GM18870 (cell line): ENCODE data around the gene CGNL1.

Experiments used
- ATAC-seq: cut with Tn5 transposase; IDR thresholded peaks from one replicate; pipeline ENCODE4 v1.9.1; 2021; ENCODE audit warnings: moderate library complexity; ENCODE audit not compliant: unreplicated experiment

CGNL1 gene

GRCh38 chr15:57518779-57519405, 142.6 kb downstream of the CGNL1 start:
- ATAC-seq, result no peak

DNA sequence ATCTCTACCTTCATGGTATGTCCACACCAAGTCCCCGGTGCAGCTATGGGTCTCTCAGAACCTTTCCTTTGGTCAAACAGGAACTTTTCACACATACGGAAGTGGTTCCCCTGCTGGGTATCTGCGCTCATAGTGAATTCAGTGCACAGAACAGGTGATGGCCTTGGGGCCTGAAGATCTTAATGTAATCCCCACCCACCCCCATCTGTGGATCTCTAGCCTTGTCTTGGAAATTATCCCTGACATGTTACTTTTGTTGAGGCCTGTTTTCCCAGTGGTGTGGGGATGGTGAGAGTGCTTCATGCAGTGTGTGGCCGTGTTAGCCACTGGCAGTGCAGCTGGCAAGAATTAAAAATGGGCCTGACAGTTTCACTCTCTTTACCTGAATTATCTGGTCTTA, 143.5 kb downstream of the CGNL1 start:
- no peak for ATAC-seq

- ATAC-seq, result no peak
Observed at GRCh38 chr15:57521503-57521902, 145.2 kb downstream of the CGNL1 start.

DNA sequence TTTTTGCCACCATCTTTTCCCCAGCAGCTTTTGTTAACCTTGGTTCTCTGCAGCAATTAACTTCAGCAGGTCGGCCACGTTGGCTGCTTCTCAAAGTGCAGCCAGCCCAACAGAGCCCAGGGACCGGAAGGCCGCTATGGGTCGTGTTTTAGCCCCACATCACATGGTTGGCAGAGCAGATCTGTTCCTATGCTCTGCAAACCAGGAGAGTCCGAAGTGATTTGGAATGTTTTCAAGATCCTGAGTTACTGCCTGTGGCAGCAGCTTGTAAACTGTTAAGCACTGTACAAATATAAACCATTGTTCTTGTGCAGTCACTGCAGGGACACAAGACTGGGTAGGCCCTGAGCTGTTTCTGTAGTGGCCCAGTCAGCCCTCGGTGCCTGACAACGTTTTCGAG, 145.8 kb downstream of the CGNL1 start:
- ATAC-seq, result no peak

DNA sequence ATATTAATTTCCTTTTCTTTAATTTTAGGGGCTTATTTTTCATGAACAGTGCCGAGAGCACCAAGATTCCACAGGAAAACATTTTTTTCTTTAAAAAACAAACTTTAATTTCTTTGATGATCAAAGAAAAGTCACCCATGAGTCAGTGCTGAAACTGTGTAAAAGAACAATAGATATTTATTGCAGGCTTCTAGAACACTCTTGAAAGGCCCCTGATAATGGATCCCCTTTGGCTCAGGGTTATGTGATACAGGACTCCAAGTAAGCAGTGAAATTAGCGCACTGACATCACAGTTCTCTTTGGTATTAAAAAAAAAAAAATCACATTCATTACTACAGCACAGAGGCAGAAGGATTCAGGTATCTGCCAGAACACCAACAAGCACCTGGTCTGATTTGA, 149.3 kb downstream of the CGNL1 start:
- ATAC-seq, result no peak

DNA sequence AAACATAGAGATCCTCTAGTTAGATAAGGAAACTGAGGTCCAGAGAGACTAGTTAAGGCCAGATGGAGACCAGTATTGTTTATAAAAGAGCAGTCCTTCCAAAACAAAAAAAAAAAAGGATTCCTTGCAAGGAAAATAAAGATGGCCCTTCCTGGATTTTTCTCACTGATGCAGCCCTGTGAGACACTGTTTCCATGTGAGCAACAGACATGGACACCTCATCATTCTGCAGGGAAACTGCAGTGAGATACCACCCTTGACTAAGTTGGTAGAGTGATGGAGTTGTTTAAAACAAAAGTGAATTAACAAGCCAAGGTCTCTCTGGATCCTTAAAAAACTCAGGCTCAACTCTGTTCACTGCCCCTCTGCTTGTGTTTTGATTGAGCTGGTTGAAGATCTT, 149.8 kb downstream of the CGNL1 start:
- no peak for ATAC-seq

- no peak for ATAC-seq
Observed at GRCh38 chr15:57526615-57527014, 150.3 kb downstream of the CGNL1 start.

- no peak for ATAC-seq
Observed at GRCh38 chr15:57527382-57528091, 151.2 kb downstream of the CGNL1 start.

- no peak for ATAC-seq
Observed at GRCh38 chr15:57528940-57529565, 152.7 kb downstream of the CGNL1 start.

DNA sequence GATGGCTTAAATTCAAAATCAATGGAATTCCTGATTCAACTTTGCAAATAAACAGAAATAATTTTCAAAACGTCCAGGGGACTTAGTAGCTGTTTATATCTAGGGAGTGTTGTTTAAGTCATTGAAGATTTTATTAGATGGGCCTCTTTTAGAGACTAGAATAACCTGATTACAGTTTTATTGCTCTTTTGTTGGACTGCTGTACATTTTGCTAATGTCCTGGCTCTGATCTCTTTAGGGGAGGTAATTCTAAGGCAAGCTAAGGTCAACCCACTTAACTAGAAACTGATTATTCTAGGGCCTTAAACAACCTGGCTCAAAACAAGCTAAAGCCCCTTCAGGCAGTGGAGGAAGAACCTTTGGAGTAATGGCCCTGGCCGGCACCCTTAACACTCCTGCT, 153.4 kb downstream of the CGNL1 start:
- ATAC-seq, result no peak

- no peak for ATAC-seq
Observed at GRCh38 chr15:57532731-57533447, 156.6 kb downstream of the CGNL1 start.

GRCh38 chr15:57533448-57533799, 157.1 kb downstream of the CGNL1 start:
- ATAC-seq, result no peak

- no peak for ATAC-seq
Observed at GRCh38 chr15:57534281-57534680, 158.0 kb downstream of the CGNL1 start.

DNA sequence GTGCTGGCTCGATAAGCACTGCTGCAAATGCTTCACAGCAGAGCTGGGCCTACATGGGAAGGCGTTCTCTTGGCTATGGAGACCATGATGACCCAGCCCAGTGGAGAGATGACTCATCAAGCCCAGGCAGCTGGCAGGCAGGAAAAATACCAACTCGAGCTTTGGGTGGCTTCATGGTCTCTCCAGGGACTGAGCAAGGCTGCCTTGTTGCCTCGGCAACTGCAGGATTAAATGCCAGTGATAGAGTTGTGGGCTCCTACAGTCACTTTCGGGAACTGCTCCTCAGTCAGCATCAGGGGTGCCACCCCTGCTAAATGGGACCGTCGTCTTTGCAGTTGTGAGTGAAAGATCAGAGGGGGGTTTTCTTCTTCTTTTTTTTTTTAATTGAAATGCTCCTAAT, 160.8 kb downstream of the CGNL1 start:
- no peak for ATAC-seq

DNA sequence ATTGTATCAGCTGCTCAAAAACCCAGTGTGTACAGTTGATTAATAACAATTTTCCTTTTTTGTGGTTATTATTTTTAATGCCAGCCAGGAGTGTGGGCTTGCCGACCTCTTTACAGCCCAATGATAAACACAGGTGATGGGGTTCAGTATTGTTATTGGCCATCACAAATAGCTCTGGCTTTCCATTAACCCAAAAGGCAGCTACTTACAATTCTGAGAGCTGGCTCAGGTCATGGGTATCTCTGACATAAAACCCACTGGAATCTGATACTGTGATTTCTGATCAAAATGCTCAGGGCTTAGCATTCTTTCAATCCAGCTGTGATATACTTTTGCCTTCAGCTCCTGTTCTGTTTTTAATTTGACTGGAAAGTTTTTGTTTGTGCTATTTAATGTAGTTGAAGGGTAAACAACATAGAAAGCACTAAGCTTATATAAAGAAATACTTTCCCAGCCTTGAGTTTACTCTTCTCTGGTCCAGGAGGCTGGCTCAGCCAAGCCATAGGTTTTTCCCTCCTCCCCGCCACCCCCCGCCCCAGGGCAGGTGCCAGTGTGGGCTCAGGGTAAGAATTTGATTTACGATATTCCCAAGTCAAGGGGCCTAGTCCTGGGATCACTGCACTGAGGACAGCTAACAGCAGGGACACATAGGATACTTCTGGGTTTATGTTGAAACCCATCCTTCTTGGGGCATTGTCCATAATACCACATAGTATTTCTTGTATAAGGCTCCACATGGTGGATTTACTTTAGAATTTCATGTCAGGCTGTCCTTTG, 161.4 kb downstream of the CGNL1 start:
- ATAC-seq, result no peak

- ATAC-seq, result no peak
Observed at GRCh38 chr15:57538265-57538529, 161.9 kb downstream of the CGNL1 start.

- ATAC-seq, result no peak
Observed at GRCh38 chr15:57538821-57539220, 162.5 kb downstream of the CGNL1 start.

- ATAC-seq, result no peak
Observed at GRCh38 chr15:57540211-57540610, 163.9 kb downstream of the CGNL1 start.

GRCh38 chr15:57540736-57541135, 164.4 kb downstream of the CGNL1 start:
- ATAC-seq, result peak; percentile 81

GRCh38 chr15:57541271-57541670, 165.0 kb downstream of the CGNL1 start:
- no peak for ATAC-seq

DNA sequence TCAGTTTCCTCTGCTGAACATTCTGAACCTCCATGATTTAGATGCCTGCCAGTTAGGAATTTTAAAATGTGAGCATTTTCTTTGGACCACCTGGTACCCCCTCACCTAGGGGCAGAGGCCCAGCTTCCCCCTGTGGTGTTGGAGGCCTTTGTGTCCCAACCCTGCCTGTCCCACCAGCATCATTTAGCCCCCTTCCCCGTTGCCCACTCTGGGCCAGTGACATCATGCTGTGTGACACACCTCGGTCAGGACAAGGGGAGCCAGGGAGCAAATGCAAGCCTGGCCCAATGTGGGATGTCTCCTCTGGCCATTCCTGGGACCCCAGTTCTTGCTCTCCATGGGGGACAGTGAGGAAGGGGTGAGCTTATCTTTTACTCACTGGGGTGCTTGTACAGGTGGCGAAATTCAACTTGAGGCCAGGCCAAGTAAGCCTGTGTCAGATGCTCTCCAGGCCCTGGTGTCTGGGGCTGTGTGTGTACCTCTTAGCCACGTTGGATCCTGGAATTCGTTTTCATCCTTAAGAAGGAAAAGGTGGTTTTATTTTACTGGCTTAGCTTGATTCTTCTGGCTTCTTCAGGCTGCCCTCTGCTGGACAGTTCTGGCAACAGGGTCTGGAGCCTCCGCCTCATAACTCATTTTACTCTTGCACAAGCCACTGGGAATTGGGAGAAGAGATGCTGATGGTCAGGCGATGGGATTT, 165.7 kb downstream of the CGNL1 start:
- ATAC-seq, result no peak
